ENCODE measurements around the gene L3HYPDH. TPM values are rescaled to one million over a fixed set of nuclear protein-coding genes. Genes with fewer than 3 reads are reported as not detected.

Gene L3HYPDH
- total RNA-seq = 21.1 and 31.0 TPM in 2 replicates

DNA sequence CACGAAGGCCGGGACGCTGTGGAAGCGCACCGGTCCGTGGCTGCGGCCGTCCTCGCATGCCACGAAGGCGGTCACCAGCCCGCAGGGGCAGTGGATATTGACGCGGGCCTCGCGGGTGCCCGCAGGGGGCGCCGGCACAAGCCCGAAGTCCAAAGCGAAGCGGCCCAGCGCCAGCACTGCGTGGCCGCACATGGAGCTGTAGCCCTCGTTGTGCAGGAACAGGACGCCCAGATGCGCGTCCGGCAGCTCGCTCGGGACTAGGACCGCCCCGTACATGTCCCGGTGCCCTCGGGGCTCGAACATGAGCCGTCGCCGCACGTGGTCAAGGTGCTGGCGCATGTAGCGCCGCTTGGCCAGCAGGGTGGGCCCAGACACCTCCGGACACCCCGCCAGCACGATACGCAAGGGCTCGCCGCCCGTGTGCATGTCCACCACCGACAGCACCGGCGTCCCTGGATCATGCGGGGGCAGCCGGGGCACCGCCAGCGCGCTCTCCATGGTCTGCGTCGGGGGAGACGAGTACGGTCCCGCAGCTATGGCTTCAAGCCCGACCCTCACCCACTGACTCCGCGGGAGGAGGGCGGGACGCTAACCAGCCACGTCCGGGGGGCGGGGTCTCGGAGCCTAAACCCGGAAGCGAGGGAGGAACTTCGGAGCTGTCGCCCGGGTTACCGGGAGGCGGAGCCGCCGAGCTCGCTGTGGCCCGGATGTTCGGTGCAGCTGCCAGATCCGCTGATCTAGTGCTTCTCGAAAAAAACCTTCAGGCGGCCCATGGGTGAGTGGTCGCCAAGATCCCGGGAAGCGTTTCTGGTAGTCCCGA is at the start of gene L3HYPDH, which contains the start of gene JKAMP:
L3HYPDH (minus strand) TSS at position 590 of the 820 bp plus-strand sequence; CDS start at position 498, 92 bp downstream.
JKAMP (plus strand) TSS at position 699 of the 820 bp plus-strand sequence; CDS start at position 772, 73 bp downstream.
- H3K4me3 ChIP-seq (ENCODE audit: low read depth, low read length) = peak within 1 kb of the TSS; percentile 83
- DNase-seq (ENCODE audit: low read depth) = peak; percentile 75
- TF ChIP-seq, protein P1, sequence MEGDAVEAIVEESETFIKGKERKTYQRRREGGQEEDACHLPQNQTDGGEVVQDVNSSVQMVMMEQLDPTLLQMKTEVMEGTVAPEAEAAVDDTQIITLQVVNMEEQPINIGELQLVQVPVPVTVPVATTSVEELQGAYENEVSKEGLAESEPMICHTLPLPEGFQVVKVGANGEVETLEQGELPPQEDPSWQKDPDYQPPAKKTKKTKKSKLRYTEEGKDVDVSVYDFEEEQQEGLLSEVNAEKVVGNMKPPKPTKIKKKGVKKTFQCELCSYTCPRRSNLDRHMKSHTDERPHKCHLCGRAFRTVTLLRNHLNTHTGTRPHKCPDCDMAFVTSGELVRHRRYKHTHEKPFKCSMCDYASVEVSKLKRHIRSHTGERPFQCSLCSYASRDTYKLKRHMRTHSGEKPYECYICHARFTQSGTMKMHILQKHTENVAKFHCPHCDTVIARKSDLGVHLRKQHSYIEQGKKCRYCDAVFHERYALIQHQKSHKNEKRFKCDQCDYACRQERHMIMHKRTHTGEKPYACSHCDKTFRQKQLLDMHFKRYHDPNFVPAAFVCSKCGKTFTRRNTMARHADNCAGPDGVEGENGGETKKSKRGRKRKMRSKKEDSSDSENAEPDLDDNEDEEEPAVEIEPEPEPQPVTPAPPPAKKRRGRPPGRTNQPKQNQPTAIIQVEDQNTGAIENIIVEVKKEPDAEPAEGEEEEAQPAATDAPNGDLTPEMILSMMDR (IDR thresholded peaks at IDR 0.05; ENCODE audit: insufficient read depth, low read length, poor library complexity, severe bottlenecking) = peak; percentile 40

DNA sequence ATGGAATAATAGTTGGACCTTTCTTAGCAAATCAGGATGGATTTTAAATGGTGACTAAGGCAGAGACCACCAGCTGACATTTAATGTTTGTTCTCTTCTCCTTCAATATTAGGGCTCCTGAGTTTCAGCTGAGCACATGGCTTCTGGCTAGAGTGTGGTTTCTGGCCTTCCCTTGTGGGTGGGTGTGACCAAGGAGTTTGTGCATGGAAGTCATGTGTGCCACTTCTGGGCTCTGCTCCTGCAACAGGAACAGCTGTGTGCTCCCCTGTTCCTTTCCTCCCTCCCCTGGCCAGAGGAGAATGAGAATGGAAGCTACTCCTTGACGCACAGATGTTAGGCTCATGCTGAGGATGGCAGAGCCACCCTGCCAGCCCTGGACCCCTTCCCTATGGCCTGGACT is 48.2 kb upstream of the L3HYPDH start:
- Histone ChIP-seq H3K27me3 (ENCODE audit: control insufficient read depth, insufficient read depth, low read length) (no peaks in the 10 kb centered on the region), H3K4me3 (ENCODE audit: low read depth, low read length) (no peak overlapping the region), H3K36me3 (ENCODE audit: control insufficient read depth, insufficient read depth, low read length) (no peaks in the 10 kb centered on the region)
- DNase-seq (ENCODE audit: low read depth) = no peak
- TF ChIP-seq, protein P1 (IDR thresholded peaks at IDR 0.05; ENCODE audit: insufficient read depth, low read length, poor library complexity, severe bottlenecking) = no peak

More for the DNA sequence above, at the start of gene L3HYPDH, which contains the start of gene JKAMP:
- Histone ChIP-seq H3K36me3 (ENCODE audit: control insufficient read depth, insufficient read depth, low read length) (no peaks in the 10 kb centered on the region), H3K27me3 (ENCODE audit: control insufficient read depth, insufficient read depth, low read length) (no peaks in the 10 kb centered on the region)

DNA sequence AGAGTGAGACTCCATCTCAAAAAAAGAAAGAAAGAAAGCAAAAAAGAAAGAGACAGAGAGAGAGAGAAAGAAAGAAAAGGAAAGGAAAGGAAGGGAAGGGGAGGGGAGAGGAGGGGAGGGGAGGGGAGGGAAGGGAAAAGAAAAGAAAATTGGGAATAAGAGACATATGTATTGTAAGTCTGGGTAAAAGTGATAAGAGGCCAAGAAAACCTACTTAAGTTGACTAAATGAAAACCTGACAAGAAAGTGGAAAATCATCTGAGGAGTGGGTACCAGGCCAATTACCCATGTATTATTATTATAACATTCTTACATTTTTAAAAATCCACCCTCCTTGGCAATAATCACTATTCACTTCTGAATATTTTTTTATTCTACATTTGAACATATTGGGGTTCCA is 46.1 kb upstream of the L3HYPDH start:
- no peak overlapping the region for H3K4me3 ChIP-seq (ENCODE audit: low read depth, low read length)
- TF ChIP-seq, protein P1 (IDR thresholded peaks at IDR 0.05; ENCODE audit: insufficient read depth, low read length, poor library complexity, severe bottlenecking) = no peak
- no peaks in the 10 kb centered on the region for H3K27me3 ChIP-seq (ENCODE audit: control insufficient read depth, insufficient read depth, low read length)
- DNase-seq (ENCODE audit: low read depth) = no peak
- H3K36me3 ChIP-seq (ENCODE audit: control insufficient read depth, insufficient read depth, low read length) = no peaks in the 10 kb centered on the region

DNA sequence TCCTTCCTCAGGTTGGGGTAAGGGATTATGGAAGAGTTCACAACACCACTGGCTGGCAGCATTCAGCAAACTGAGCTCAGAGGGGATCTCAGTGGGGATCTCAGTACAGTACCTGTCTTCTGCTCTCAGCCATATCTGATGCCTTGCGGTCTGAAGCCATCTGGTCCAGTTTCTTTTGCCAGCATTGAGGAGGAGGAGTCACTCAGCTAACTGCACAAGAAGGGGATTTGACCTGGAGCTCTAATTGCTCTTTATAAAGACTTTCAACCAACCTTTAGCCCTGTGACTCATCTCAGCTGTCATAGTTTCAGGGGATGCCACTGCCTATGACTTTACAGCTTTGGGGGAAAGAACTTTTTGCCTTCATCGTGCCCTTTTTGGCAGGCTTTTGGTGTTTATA is 45.0 kb upstream of the L3HYPDH start:
- DNase-seq (ENCODE audit: low read depth) = no peak
- TF ChIP-seq, protein P1 (IDR thresholded peaks at IDR 0.05; ENCODE audit: insufficient read depth, low read length, poor library complexity, severe bottlenecking) = no peak
- Histone ChIP-seq H3K36me3 (ENCODE audit: control insufficient read depth, insufficient read depth, low read length) (no peaks in the 10 kb centered on the region), H3K27me3 (ENCODE audit: control insufficient read depth, insufficient read depth, low read length) (no peaks in the 10 kb centered on the region), H3K4me3 (ENCODE audit: low read depth, low read length) (no peak overlapping the region)

DNA sequence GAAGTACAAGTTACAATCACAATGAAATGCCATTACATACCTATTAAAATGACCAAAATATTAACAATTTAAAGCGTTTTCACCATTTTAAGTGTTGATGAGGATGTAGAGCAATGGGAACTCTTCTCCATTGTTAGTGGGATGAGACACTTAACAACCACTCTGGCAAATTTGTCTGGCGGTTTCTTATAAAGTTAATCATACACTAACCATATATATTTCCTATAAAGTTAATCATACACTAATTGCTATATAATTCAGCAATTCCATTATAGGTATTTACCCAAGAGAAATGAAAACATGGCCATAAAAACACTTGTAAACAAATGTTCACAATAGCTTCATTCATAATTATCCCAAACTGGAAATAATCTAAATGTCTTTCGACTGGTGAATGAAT is 36.0 kb upstream of the L3HYPDH start:
- TF ChIP-seq, protein P1 (IDR thresholded peaks at IDR 0.05; ENCODE audit: insufficient read depth, low read length, poor library complexity, severe bottlenecking) = no peak
- H3K36me3 ChIP-seq (ENCODE audit: control insufficient read depth, insufficient read depth, low read length) = no peaks in the 10 kb centered on the region
- no peak for DNase-seq (ENCODE audit: low read depth)
- no peaks in the 10 kb centered on the region for H3K27me3 ChIP-seq (ENCODE audit: control insufficient read depth, insufficient read depth, low read length)
- no peak overlapping the region for H3K4me3 ChIP-seq (ENCODE audit: low read depth, low read length)
